Fibroblast of lung (primary cell): ENCODE data around the gene MKI67.

Experiments
- EZH2 ChIP-seq: IDR thresholded peaks from 2 replicates; pipeline ENCODE4 v1.5.1; 2012; ENCODE audit warnings: low read length, control low read depth, mild to moderate bottlenecking; ENCODE audit errors: missing control alignments
- TF ChIP-seq, protein P1 (sequence below), 2 donors: IDR thresholded peaks in 1 of 2; conservative IDR thresholded peaks in 1 of 2; 1 replicate in 1 of 2; 2 replicates in 1 of 2; pipeline ENCODE4 v1.5.1; 2011 to 2012; ENCODE audit warnings: low read length in 2 of 2, control low read depth in 1 of 2, inconsistent platforms in 1 of 2, low read depth in 1 of 2, mild to moderate bottlenecking in 1 of 2

DNA sequence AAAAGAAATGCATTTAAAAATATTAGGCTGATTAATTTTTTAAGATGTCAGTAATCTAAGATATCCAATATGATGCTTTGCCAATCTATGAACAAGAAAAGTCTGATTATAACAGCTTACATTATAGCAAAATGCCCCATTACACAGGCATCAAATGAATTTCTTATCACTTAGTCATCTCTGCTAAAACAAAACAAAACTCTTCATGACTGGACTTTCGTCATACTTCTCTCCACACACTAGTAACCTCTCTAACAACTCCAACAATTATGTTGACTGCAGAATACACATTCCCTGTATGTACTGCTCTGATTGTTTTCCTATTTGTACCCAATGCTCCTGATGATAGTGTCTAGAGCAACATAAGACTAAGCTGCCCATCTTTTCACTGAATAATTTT is 3.8 kb upstream of the MKI67 start:
- no peak for TF ChIP-seq EZH2
- TF ChIP-seq, protein P1, sequence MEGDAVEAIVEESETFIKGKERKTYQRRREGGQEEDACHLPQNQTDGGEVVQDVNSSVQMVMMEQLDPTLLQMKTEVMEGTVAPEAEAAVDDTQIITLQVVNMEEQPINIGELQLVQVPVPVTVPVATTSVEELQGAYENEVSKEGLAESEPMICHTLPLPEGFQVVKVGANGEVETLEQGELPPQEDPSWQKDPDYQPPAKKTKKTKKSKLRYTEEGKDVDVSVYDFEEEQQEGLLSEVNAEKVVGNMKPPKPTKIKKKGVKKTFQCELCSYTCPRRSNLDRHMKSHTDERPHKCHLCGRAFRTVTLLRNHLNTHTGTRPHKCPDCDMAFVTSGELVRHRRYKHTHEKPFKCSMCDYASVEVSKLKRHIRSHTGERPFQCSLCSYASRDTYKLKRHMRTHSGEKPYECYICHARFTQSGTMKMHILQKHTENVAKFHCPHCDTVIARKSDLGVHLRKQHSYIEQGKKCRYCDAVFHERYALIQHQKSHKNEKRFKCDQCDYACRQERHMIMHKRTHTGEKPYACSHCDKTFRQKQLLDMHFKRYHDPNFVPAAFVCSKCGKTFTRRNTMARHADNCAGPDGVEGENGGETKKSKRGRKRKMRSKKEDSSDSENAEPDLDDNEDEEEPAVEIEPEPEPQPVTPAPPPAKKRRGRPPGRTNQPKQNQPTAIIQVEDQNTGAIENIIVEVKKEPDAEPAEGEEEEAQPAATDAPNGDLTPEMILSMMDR (conservative IDR thresholded peaks at IDR 0.05 in 1 of 2, IDR thresholded peaks at IDR 0.05 in 1 of 2; ENCODE audit: low read depth in 1 of 2, low read length in 2 of 2), result no peak
